Ishikawa (cell line): ENCODE measurements around the gene MSANTD1.

ENCODE experiments used
- CEBPB ChIP-seq: IDR thresholded peaks from 2 replicates; pipeline ENCODE4 v1.6.1; 2012
- CREB1 ChIP-seq: IDR thresholded peaks from 2 replicates; pipeline ENCODE4 v1.6.1; 2012; ENCODE audit warnings: low read depth
- EGR1 ChIP-seq: IDR thresholded peaks from 2 replicates; pipeline ENCODE4 v1.6.1; 2012
- EP300 ChIP-seq: IDR thresholded peaks from 2 replicates; pipeline ENCODE4 v1.6.1; 2012; ENCODE audit warnings: borderline replicate concordance
- RAD21 ChIP-seq: IDR thresholded peaks from 2 replicates; pipeline ENCODE4 v1.6.1; 2012; ENCODE audit warnings: low read depth
- TAF1 ChIP-seq: IDR thresholded peaks from 2 replicates; pipeline ENCODE4 v1.6.1; 2012; ENCODE audit warnings: low read depth, mild to moderate bottlenecking
- TEAD4 ChIP-seq: IDR thresholded peaks from 2 replicates; pipeline ENCODE4 v1.6.1; 2012
- ZBTB7A ChIP-seq: IDR thresholded peaks from 2 replicates; pipeline ENCODE4 v1.6.1; 2012; ENCODE audit warnings: low read depth
- TF ChIP-seq, protein P1 (sequence below): IDR thresholded peaks from 2 replicates; pipeline ENCODE4 v1.6.1; 2012
- TF ChIP-seq, protein P2 (sequence below): IDR thresholded peaks from 2 replicates; pipeline ENCODE4 v1.6.1; 2012

- TF ChIP-seq TEAD4 (no peak), RAD21 (no peak), TAF1 (no peak), EP300 (no peak), CREB1 (no peak), CEBPB (no peak), ZBTB7A (no peak), EGR1 (no peak)
- TF ChIP-seq, protein P1, sequence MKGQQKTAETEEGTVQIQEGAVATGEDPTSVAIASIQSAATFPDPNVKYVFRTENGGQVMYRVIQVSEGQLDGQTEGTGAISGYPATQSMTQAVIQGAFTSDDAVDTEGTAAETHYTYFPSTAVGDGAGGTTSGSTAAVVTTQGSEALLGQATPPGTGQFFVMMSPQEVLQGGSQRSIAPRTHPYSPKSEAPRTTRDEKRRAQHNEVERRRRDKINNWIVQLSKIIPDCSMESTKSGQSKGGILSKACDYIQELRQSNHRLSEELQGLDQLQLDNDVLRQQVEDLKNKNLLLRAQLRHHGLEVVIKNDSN = no peak
- TF ChIP-seq, protein P2, sequence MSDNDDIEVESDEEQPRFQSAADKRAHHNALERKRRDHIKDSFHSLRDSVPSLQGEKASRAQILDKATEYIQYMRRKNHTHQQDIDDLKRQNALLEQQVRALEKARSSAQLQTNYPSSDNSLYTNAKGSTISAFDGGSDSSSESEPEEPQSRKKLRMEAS = no peak
These were observed 45.8 kb upstream of the MSANTD1 start for GRCh38 chr4:3202836-3203820.
